Measurements from ENCODE around the gene SDE2. TPM values are rescaled to one million over a fixed set of nuclear protein-coding genes. Genes with fewer than 3 reads are reported as not detected.

SDE2 gene
- total and polyA plus RNA-seq, 2 of the 8 experiments (the other 6 are each of a cell fraction or from before 2014, with no cell fraction given), result 8.5 to 16.7 TPM

GRCh38 chr1:226003502-226004170 lies 4.5 kb upstream of the SDE2 start (continued):
- TF ChIP-seq SAP30 (IDR thresholded peaks at IDR 0.05; ENCODE audit: insufficient read depth, insufficient replicate concordance, low read length) (no peak), POLR2A (IDR thresholded peaks at IDR 0.05; ENCODE audit: control extremely low read depth in 1 of 2, low read depth in 2 of 2, low read length in 2 of 2) (no peak), TAF7 (optimal IDR thresholded peaks at IDR 0.05; ENCODE audit: borderline replicate concordance, low read depth, low read length) (no peak), ATF3 (IDR thresholded peaks at IDR 0.05; ENCODE audit: insufficient read depth, low read depth, low read length) (no peak), SIX5 (IDR thresholded peaks at IDR 0.05; ENCODE audit: low read depth, low read length) (no peak), SP2 (IDR thresholded peaks at IDR 0.05; ENCODE audit: low read length) (no peak), BCL11A (IDR thresholded peaks at IDR 0.05; ENCODE audit: low read depth in 2 of 2, low read length in 2 of 2) (no peak), JUN (IDR thresholded peaks at IDR 0.05; ENCODE audit: low read depth, low read length) (no peak), EP300 (IDR thresholded peaks at IDR 0.05; ENCODE audit: borderline replicate concordance in 1 of 2, low read depth in 2 of 2, low read length in 2 of 2) (no peak)

All from H1 (cell line).